SJCRH30 (cell line): ENCODE results near the gene CACNA2D3. TPM values are rescaled to one million over a fixed set of nuclear protein-coding genes. Genes with fewer than 3 reads are reported as not detected.
"Not testable (repeated sequence)": the region's sequence is repeated elsewhere in the genome, so short reads cannot be mapped to it uniquely, and the experiment has no call there.

ENCODE experiments used
- DNase-seq, 2 experiments: peaks; one replicate each; pipeline ENCODE4 v3.0.0-alpha.2; 2015 to 2020
- H3K27ac ChIP-seq: fragments of 250-450 bp; sonication (Bioruptor Pico); 2 replicates; pipeline ENCODE4 v1.5.1; 2020; ENCODE audit warnings: mild to moderate bottlenecking, moderate library complexity
- H3K27me3 ChIP-seq: fragments of 250-450 bp; sonication (Bioruptor Pico); 2 replicates; pipeline ENCODE4 v1.5.1; 2020; ENCODE audit warnings: mild to moderate bottlenecking, moderate library complexity
- H3K36me3 ChIP-seq: fragments of 250-450 bp; sonication (Bioruptor Pico); 2 replicates; pipeline ENCODE4 v1.5.1; 2020; ENCODE audit warnings: mild to moderate bottlenecking, moderate library complexity
- H3K4me1 ChIP-seq: fragments of 250-450 bp; sonication (Bioruptor Pico); 2 replicates; pipeline ENCODE4 v1.5.1; 2020; ENCODE audit warnings: mild to moderate bottlenecking, moderate library complexity
- H3K4me3 ChIP-seq: fragments of 250-450 bp; sonication (Bioruptor Pico); 2 replicates; pipeline ENCODE4 v1.5.1; 2020; ENCODE audit warnings: mild to moderate bottlenecking, moderate library complexity
- H3K9me3 ChIP-seq: fragments of 250-450 bp; sonication (Bioruptor Pico); replicated peaks from 2 replicates; pipeline ENCODE4 v1.5.1; 2020; ENCODE audit warnings: mild to moderate bottlenecking, moderate library complexity
- total RNA-seq: library from RNA; depleted of rRNA; stranded (reverse); fragments of >200 nt; shearing (Covaris generic); gene quantifications from 2 replicates; pipeline ENCODE4 v1.2.3, GENCODE V29; 2014

CACNA2D3 gene
- total RNA-seq, 1 experiment from 2014 or later = 0.22 TPM

DNA sequence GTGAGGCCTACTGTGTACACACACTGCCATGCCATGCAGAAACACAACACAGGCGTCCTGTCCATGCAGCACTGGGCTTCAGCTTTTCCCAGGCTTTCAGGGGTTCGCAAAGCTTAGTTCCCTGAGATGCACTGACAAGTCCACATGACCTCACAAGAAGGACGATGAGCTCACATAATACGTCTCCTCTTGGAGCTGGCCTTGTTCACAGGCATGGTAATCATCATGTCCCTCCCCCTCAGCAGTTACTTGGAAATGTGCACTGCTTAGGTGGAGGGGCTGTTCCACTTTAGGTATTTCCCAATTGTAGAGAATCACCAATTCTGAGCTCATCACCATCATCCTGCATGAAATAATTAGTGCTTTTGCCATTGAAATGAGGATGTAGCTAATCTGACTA, 496.7 kb downstream of the CACNA2D3 start:
- Histone ChIP-seq H3K4me1 (no peaks in the 10 kb centered on the region), H3K27me3 (no peaks in the 10 kb centered on the region), H3K36me3 (no peaks in the 10 kb centered on the region), H3K4me3 (no peak overlapping the region), H3K9me3 (no peaks in the 10 kb centered on the region), H3K27ac (no peak overlapping the region)
- DNase-seq = no peak

DNA sequence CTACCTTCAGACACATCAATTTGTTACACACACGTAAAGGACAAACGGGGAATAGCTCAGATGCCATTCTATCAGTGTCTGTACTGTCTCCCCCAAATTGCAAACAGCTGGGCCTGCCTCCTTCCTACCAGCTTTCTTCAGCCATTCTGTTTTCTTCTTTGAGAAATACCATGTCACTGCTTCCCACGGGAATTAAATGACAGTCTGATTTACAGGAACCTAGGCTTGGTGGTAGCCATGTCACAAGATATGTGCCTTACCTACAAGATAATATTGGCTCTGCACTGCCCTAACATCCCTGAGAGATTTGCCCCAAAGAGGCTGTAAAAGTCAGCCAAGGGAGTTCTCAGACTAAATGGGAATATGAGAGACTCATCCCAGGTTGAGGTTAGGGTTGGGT, 497.2 kb downstream of the CACNA2D3 start:
- no peaks in the 10 kb centered on the region for H3K36me3 ChIP-seq
- H3K27me3 ChIP-seq = no peaks in the 10 kb centered on the region
- no peaks in the 10 kb centered on the region for H3K4me1 ChIP-seq
- peak in 1 of 2 experiments; percentile 5 for DNase-seq
- H3K27ac ChIP-seq = no peak overlapping the region
- no peaks in the 10 kb centered on the region for H3K9me3 ChIP-seq
- H3K4me3 ChIP-seq = no peak overlapping the region

DNA sequence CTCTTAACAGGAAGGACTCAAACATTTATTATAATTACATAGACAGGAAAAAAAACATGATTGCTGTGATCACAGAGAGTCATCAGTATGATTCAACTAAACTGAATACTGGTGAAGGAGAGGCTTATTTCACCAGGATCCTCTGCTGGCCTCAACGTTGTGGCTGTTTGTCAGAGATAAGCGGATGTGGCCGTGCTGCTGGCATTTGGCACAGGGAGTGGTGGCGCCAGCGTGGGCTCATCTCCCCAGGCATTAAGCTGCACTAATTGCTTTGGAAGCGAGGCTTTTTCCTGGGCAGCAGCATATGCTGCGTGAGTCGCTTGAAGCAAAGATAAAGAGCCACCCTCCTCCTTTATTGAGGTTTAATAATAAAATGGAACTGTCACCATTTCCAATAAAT, 498.8 kb downstream of the CACNA2D3 start:
- H3K27ac ChIP-seq = no peak overlapping the region
- DNase-seq = no peak

DNA sequence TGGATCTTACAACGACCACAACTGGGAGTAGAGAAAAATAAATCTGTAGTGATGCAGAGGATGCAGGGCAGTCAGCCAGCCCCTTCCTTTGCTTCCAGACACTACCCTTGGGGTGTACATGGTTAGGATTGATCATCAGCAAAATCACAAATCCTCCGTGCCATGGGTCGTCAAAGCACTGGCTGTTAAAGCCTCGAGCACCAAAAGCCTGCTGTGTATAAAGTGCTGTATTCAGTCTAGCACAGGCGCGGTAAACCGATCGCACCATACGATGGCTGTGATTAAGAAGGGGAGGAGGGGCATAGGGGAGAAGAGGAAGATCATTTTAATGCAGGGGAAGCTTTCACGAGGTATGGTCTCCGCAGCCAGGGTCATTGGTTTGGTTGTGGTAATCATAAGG, 500.3 kb downstream of the CACNA2D3 start:
- H3K27me3 ChIP-seq = no peaks in the 10 kb centered on the region
- H3K4me1 ChIP-seq = no peaks in the 10 kb centered on the region
- no peaks in the 10 kb centered on the region for H3K9me3 ChIP-seq
- no peak for DNase-seq
- no peak overlapping the region for H3K27ac ChIP-seq
- H3K4me3 ChIP-seq = no peak overlapping the region
- no peaks in the 10 kb centered on the region for H3K36me3 ChIP-seq

More for the DNA sequence above, 498.8 kb downstream of the CACNA2D3 start:
- Histone ChIP-seq H3K4me1 (no peaks in the 10 kb centered on the region), H3K36me3 (no peaks in the 10 kb centered on the region), H3K4me3 (no peak overlapping the region), H3K9me3 (no peaks in the 10 kb centered on the region), H3K27me3 (no peaks in the 10 kb centered on the region)

DNA sequence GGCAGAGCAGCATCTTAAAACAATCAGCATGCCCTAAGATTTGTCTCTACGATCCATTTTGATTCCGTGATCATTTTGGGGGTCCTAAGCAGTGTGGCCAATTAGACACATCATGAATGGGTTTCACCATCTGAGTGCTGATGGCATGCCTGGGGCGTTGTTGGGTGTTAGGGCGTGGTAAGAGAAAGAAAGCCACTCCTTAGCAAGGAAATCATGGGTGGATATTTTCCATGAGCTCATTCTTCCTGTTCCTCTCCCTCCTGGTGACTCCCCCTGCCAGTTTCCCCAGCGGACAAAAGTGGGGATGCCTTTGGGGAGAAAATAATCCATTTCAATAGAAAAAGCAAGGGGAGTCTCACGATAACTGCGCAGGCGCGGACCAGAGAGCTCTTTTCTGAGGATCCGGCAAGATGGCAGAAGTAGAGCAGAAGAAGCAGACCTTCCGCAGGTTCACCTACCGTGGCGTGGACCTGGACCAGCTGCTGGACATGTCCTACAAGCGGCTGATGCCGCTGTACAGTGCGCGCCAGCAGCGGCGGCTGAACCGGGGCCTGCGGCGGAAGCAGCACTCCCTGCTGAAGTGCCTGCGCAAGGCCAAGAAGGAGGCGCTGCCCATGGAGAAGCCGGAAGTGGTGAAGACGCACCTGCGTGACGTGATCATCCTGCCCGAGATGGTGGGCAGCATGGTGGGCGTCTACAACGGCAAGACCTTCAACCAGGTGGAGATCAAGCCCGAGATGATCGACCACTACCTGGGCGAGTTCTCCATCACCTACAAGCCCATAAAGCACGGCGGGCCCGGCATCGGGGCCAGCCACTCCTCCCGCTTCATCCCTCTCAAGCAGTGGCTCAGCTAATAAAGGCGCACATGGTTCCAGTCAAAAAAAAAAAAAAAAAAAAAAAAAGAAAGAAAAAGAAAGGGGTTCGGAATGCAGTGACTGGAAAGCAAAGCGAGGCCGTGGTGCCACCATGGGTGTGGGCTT, 503.7 kb downstream of the CACNA2D3 start:
- Histone ChIP-seq H3K9me3 (no peaks in the 10 kb centered on the region), H3K4me3 (no peak overlapping the region), H3K27ac (no peak overlapping the region), H3K27me3 (no peaks in the 10 kb centered on the region), H3K4me1 (no peaks in the 10 kb centered on the region), H3K36me3 (no peaks in the 10 kb centered on the region)
- no peak for DNase-seq

DNA sequence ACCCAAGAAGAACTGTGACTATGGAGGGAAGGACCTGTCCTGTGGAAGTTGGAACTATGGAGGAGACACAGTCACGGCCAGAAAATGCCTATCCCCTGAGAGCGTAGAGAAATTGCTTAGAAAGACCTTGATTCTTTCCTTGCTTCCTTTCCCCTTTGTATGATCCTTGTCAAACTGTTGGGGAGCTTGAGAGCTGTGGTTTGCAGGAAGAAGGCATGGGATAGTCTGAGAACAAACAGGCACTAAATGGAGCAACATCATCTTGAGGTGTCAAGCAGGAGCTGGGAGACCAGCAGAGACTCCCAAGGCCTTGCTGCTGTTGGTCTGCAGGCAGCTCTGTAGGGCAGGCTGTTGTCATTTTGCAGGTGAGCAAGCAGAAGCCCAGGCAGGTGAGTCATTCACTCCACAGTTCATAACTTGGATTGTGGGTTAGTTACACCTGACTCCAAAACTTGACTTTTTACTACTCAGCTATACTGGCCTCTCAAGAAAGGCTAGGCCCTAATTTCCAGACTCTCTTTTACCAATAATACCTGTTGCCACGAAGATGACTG, 506.6 kb downstream of the CACNA2D3 start:
- DNase-seq = no peak
- H3K4me1 ChIP-seq = no peaks in the 10 kb centered on the region
- no peak overlapping the region for H3K27ac ChIP-seq
- H3K9me3 ChIP-seq = no peaks in the 10 kb centered on the region
- H3K36me3 ChIP-seq = no peaks in the 10 kb centered on the region
- H3K27me3 ChIP-seq = 0 out of 2 replicates have a peak, but pooled peaks cover 2% of the 10 kb centered on the region
- no peak overlapping the region for H3K4me3 ChIP-seq

DNA sequence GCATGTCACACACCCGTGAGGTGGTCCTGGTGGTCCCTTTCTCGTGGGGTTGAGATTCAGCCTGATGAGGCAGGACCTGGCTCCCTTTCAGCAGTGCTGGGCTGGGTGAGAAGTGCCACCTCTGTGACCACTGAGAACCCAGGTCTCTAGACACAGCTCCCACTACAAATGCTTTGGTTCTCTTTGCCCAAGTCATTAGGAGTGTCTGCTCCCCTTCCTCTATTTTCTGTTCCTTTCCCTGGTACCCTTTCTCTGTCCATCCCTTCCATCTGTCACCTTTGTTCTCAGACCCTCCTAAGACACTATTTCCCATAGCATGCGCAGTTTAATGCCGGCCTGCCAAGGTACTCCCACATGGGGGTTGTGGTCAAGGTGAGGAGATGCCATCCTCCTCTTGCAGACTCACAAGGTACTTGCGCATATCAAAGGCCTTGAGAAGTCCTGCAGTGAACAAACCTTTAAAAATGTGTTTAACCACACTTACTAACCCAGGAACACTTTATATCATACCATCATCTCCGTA, 507.8 kb downstream of the CACNA2D3 start:
- H3K4me1 ChIP-seq = no peaks in the 10 kb centered on the region
- no peak for DNase-seq
- no peak overlapping the region for H3K4me3 ChIP-seq
- H3K27me3 ChIP-seq = 0 out of 2 replicates have a peak, but pooled peaks cover 2% of the 10 kb centered on the region
- no peaks in the 10 kb centered on the region for H3K36me3 ChIP-seq
- H3K9me3 ChIP-seq = no peaks in the 10 kb centered on the region
- H3K27ac ChIP-seq = no peak overlapping the region

DNA sequence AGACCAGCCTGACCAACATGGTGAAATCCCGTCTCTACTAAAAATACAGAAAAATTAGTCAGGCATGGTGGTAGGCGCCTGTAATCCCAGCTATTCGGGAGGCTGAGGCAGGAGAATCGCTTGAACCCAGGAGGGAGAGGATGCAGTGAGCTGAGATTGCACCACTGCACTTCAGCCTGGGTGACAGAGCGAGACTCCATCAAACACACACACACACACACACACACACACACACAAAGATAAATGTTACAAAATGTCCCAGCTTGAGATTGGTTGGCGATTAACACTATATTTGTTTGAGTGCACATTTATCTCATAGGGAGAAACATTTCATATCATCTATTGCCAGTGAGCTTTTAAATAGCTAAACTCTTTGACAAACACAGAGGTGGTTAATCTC, 508.6 kb downstream of the CACNA2D3 start:
- not testable (repeated sequence) for H3K27ac ChIP-seq, H3K4me1 ChIP-seq, H3K36me3 ChIP-seq, DNase-seq, H3K9me3 ChIP-seq, H3K4me3 ChIP-seq, H3K27me3 ChIP-seq

DNA sequence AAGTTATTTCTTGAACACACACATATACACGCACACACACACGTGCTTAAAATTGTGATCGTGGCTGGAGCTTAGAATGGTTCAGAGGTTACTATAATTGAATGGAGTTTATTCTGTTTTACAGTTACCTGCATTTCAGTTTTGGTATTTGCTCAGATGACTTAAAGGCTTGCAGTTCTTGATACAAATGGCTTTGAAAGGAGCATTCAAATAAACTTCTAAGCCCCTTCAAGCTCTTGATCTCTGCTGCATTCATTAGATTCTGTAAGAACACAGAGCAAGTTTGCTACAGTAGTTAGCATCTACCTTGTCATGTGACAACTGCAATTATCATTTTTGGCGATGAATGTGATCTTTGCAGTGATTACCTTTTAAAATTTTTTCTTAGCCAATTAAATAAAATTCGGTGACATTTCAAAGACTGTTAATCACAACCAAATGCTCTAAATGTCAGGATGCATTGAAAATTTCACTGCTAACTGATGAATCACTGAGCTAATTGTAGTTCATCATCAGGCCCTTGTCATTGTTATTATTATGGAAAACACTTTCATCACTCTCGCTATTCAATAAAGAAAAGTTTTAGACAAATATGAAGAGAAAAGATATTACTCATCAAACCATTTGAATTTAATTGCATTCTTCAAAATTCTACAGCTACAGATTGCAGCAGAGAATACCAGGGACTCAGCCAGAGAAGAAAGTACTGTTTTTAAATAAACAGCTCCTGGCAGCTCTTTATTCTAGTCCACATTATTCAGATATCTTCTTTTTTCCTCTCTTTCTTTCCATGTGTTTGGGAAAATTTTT, 509.4 kb downstream of the CACNA2D3 start:
- no peaks in the 10 kb centered on the region for H3K9me3 ChIP-seq
- no peak overlapping the region for H3K27ac ChIP-seq
- H3K36me3 ChIP-seq = no peaks in the 10 kb centered on the region
- H3K4me1 ChIP-seq = no peaks in the 10 kb centered on the region
- no peak for DNase-seq
- no peak overlapping the region for H3K4me3 ChIP-seq
- 0 out of 2 replicates have a peak, but pooled peaks cover 2% of the 10 kb centered on the region for H3K27me3 ChIP-seq

DNA sequence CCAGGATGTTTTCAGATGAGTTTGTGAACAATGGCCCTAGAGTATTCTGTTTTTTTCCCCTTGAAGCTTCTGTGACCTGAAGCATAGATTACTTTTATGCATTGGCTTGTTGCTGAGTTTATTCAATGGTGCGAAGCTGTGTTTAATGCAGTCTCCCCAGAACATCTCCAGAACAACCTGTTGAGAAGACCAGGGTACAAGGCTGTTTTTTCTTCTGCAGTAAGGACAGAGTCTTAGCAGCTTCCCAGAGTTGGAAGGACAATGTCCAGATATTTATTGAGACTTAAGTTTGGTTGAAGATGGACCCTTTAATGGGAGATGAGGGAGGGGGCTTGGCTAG, 509.9 kb downstream of the CACNA2D3 start:
- Histone ChIP-seq H3K9me3 (no peaks in the 10 kb centered on the region), H3K4me3 (no peak overlapping the region), H3K4me1 (no peaks in the 10 kb centered on the region), H3K36me3 (no peaks in the 10 kb centered on the region), H3K27me3 (0 out of 2 replicates have a peak, but pooled peaks cover 2% of the 10 kb centered on the region), H3K27ac (no peak overlapping the region)
- no peak for DNase-seq

DNA sequence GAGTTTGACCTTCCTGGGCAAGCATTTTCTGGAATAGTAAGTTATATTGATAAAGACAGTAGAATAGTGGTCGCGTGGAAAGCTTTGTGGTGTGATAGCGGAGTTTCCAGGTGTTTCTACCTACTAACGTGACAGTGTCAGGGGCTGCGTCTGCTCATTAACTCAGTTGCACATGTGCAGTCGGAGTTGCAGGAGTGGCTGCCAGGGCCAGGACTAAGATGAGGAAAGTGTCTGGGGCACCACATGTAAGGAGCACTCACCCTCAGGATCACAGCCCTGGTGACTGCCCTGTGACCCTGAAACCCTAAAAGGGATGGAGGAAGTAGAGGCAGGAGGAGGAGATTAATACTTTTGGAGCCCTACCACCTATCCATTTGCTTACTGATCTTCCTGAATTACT, 510.5 kb downstream of the CACNA2D3 start:
- no peaks in the 10 kb centered on the region for H3K4me1 ChIP-seq
- no peak overlapping the region for H3K4me3 ChIP-seq
- H3K27me3 ChIP-seq = 0 out of 2 replicates have a peak, but pooled peaks cover 2% of the 10 kb centered on the region
- no peaks in the 10 kb centered on the region for H3K36me3 ChIP-seq
- no peak for DNase-seq
- H3K9me3 ChIP-seq = no peaks in the 10 kb centered on the region
- no peak overlapping the region for H3K27ac ChIP-seq

DNA sequence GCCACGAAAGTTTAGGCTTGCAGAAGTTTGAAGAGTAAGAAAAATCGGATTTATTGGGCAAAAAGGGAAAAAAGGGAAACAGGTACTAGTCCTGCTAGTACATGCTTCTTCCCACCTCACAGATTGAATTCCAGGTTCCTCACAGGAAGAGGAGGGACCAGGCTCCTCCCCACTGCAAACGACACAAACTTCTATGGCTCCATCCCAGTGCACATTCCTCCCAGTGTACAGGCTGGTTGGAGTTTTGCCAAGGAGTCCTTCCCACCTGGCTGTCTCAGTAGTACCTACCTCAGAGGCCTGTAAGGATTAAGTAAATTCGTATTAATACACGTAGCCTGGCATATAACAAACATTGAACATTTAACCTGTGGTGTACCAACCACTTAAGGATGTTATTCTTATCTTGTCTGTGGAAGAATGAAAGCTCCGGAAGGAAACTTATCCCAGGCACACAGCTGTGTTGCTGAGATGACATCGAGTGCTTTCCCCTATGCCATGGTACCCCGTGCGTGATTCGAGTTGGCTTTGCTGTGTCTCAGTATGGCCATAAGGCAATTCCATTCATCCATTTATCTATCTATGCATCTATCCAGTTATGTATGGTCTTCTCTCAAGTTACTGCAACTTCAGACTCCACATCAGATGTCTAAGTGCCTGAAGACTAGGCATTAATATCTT, 511.2 kb downstream of the CACNA2D3 start:
- Histone ChIP-seq H3K9me3 (no peaks in the 10 kb centered on the region), H3K27me3 (0 out of 2 replicates have a peak, but pooled peaks cover 2% of the 10 kb centered on the region), H3K36me3 (no peaks in the 10 kb centered on the region), H3K4me3 (no peak overlapping the region), H3K4me1 (no peaks in the 10 kb centered on the region), H3K27ac (no peak overlapping the region)
- DNase-seq = no peak

DNA sequence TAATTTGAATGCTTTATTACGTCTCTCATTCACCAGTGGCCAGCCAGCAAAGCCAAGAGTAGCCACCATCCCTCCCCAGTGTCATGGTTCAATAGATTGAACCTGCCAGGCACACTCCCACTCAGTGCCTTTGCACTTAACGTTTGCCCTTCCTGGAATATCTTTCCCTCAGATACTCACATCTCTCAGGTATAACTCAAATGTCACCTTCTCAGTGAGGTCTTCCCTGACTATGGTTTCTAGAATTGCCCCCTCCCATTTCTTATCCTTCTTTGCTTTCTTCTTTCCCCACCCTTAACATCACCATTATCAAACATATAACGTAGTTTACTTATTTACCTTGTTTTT, 511.7 kb downstream of the CACNA2D3 start:
- H3K27me3 ChIP-seq = 0 out of 2 replicates have a peak, but pooled peaks cover 2% of the 10 kb centered on the region
- no peaks in the 10 kb centered on the region for H3K9me3 ChIP-seq
- no peaks in the 10 kb centered on the region for H3K36me3 ChIP-seq
- H3K4me1 ChIP-seq = no peaks in the 10 kb centered on the region
- H3K4me3 ChIP-seq = no peak overlapping the region
- H3K27ac ChIP-seq = no peak overlapping the region
- DNase-seq = no peak

DNA sequence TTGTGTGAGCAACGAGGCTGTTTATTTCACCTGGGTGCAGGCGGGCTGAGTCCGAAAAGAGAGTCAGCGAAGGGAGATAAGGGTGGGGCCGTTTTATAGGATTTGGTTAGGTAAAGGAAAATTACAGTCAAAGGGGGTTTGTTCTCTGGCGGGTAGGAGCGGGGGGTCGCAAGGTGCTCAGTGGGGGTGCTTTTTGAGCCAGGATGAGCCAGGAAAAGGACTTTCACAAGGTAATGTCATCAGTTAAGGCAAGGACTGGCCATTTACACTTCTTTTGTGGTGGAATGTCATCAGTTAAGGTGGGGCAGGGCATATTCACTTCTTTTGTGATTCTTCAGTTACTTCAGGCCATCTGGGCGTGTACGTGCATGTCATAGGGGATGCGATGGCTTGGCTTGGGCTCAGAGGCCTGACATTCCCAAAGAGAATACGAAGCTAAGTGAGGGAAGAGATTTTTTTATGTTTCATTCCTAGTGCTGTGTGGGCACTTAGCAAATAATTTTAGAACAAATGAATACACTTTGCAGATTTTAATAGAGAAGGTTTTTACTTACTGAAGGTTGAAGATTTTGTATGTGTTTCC, 517.5 kb downstream of the CACNA2D3 start:
- not testable (repeated sequence) for H3K27me3 ChIP-seq, DNase-seq, H3K9me3 ChIP-seq, H3K4me3 ChIP-seq, H3K36me3 ChIP-seq, H3K4me1 ChIP-seq, H3K27ac ChIP-seq
